ENCODE results near the gene YWHAH.

The YWHAH gene

GRCh38 chr22:31933406-31933805 is 10.9 kb upstream of the YWHAH start:
- no peaks in the 10 kb centered on the region for H3K36me3 Mint-ChIP-seq
- no peaks in the 10 kb centered on the region for H3K9me3 Mint-ChIP-seq
- no peak overlapping the region for H3K27ac Mint-ChIP-seq
- H3K27me3 Mint-ChIP-seq = peaks cover 10% of the 10 kb centered on the region
- DNase-seq (ENCODE audit: low spot score in 2 of 2) (no peak), ATAC-seq (ENCODE audit: low read depth) (no peak)
- H3K4me1 Mint-ChIP-seq = no peaks in the 10 kb centered on the region
- H3K4me3 Mint-ChIP-seq = no peak overlapping the region

- Mint-ChIP-seq H3K27ac (no peak overlapping the region), H3K9me3 (no peaks in the 10 kb centered on the region), H3K27me3 (peaks cover 9% of the 10 kb centered on the region), H3K4me1 (no peaks in the 10 kb centered on the region), H3K36me3 (no peaks in the 10 kb centered on the region), H3K4me3 (no peak overlapping the region)
- no peak for ATAC-seq (ENCODE audit: low read depth)
- no peak for DNase-seq (ENCODE audit: low spot score in 2 of 2)
These were observed 10.4 kb upstream of the YWHAH start for GRCh38 chr22:31933816-31934482.

- no peak overlapping the region for H3K27ac Mint-ChIP-seq
- ATAC-seq (ENCODE audit: low read depth) = no peak
- H3K4me1 Mint-ChIP-seq = no peaks in the 10 kb centered on the region
These were observed 8.2 kb upstream of the YWHAH start for GRCh38 chr22:31935961-31936635.

GRCh38 chr22:31937341-31937740 is 7.0 kb upstream of the YWHAH start:
- Mint-ChIP-seq H3K4me1 (no peaks in the 10 kb centered on the region), H3K27me3 (no peaks in the 10 kb centered on the region), H3K9me3 (no peaks in the 10 kb centered on the region), H3K4me3 (no peak overlapping the region), H3K36me3 (no peaks in the 10 kb centered on the region), H3K27ac (no peak overlapping the region)
- ATAC-seq (ENCODE audit: low read depth) (no peak), DNase-seq (ENCODE audit: low spot score in 2 of 2) (no peak)

More at GRCh38 chr22:31935961-31936635, 8.2 kb upstream of the YWHAH start:
- no peaks in the 10 kb centered on the region for H3K9me3 Mint-ChIP-seq
- H3K36me3 Mint-ChIP-seq = no peaks in the 10 kb centered on the region
- no peak for DNase-seq (ENCODE audit: low spot score in 2 of 2)
- H3K4me3 Mint-ChIP-seq = no peak overlapping the region
- peaks cover 5% of the 10 kb centered on the region for H3K27me3 Mint-ChIP-seq

- Mint-ChIP-seq H3K27me3 (no peaks in the 10 kb centered on the region), H3K36me3 (no peaks in the 10 kb centered on the region), H3K9me3 (no peaks in the 10 kb centered on the region), H3K4me3 (no peak overlapping the region), H3K27ac (no peak overlapping the region), H3K4me1 (no peaks in the 10 kb centered on the region)
- DNase-seq (ENCODE audit: low spot score in 2 of 2) (no peak), ATAC-seq (ENCODE audit: low read depth) (no peak)
These were observed 6.0 kb upstream of the YWHAH start for GRCh38 chr22:31938296-31938695.

- Mint-ChIP-seq H3K4me1 (no peaks in the 10 kb centered on the region), H3K27me3 (no peaks in the 10 kb centered on the region), H3K9me3 (no peaks in the 10 kb centered on the region), H3K36me3 (no peaks in the 10 kb centered on the region), H3K27ac (no peak overlapping the region), H3K4me3 (no peak overlapping the region)
- no peak for DNase-seq (ENCODE audit: low spot score in 2 of 2)
- no peak for ATAC-seq (ENCODE audit: low read depth)
These were observed 3.8 kb upstream of the YWHAH start for GRCh38 chr22:31940506-31940905.

- Mint-ChIP-seq H3K9me3 (no peaks in the 10 kb centered on the region), H3K36me3 (no peaks in the 10 kb centered on the region), H3K4me3 (no peak overlapping the region), H3K4me1 (peaks cover 1% of the 10 kb centered on the region), H3K27me3 (no peaks in the 10 kb centered on the region), H3K27ac (no peak overlapping the region)
- ATAC-seq (ENCODE audit: low read depth) (no peak), DNase-seq (ENCODE audit: low spot score in 2 of 2) (no peak)
These were observed 2.2 kb upstream of the YWHAH start for GRCh38 chr22:31942091-31942490.

- DNase-seq (ENCODE audit: low spot score in 2 of 2) (peak in 1 of 2 donors; percentile 20), ATAC-seq (ENCODE audit: low read depth) (no peak)
- Mint-ChIP-seq H3K27ac (no peak overlapping the region), H3K4me3 (peak overlapping the region; percentile 72), H3K27me3 (no peaks in the 10 kb centered on the region), H3K9me3 (no peaks in the 10 kb centered on the region), H3K4me1 (peaks cover 5% of the 10 kb centered on the region), H3K36me3 (peaks cover 2% of the 10 kb centered on the region)
These were observed 943 bp upstream of the YWHAH start for GRCh38 chr22:31943206-31943977.

GRCh38 chr22:31944700-31945442 is 536 bp downstream of the YWHAH start:
- Mint-ChIP-seq H3K9me3 (no peaks in the 10 kb centered on the region), H3K36me3 (peaks cover 2% of the 10 kb centered on the region), H3K27me3 (no peaks in the 10 kb centered on the region), H3K27ac (no peak overlapping the region), H3K4me3 (no peak overlapping the region), H3K4me1 (peaks cover 5% of the 10 kb centered on the region)
- no peak for DNase-seq (ENCODE audit: low spot score in 2 of 2)
- peak; percentile 33 for ATAC-seq (ENCODE audit: low read depth)

GRCh38 chr22:31945443-31945855 is 1.1 kb downstream of the YWHAH start:
- Mint-ChIP-seq H3K4me3 (no peak overlapping the region), H3K9me3 (no peaks in the 10 kb centered on the region), H3K27me3 (no peaks in the 10 kb centered on the region), H3K4me1 (peaks cover 5% of the 10 kb centered on the region), H3K36me3 (peaks cover 2% of the 10 kb centered on the region), H3K27ac (no peak overlapping the region)
- no peak for ATAC-seq (ENCODE audit: low read depth)
- DNase-seq (ENCODE audit: low spot score in 2 of 2) = no peak

GRCh38 chr22:31945971-31946680 is 1.8 kb downstream of the YWHAH start:
- no peaks in the 10 kb centered on the region for H3K9me3 Mint-ChIP-seq
- no peaks in the 10 kb centered on the region for H3K27me3 Mint-ChIP-seq
- ATAC-seq (ENCODE audit: low read depth) = no peak
- H3K4me1 Mint-ChIP-seq = peaks cover 5% of the 10 kb centered on the region
- H3K27ac Mint-ChIP-seq = no peak overlapping the region
- no peak overlapping the region for H3K4me3 Mint-ChIP-seq
- no peak for DNase-seq (ENCODE audit: low spot score in 2 of 2)
- peaks cover 2% of the 10 kb centered on the region for H3K36me3 Mint-ChIP-seq

GRCh38 chr22:31947296-31947695 is 3.0 kb downstream of the YWHAH start:
- peaks cover 12% of the 10 kb centered on the region for H3K4me1 Mint-ChIP-seq
- H3K36me3 Mint-ChIP-seq = peaks cover 2% of the 10 kb centered on the region
- H3K27me3 Mint-ChIP-seq = no peaks in the 10 kb centered on the region
- H3K4me3 Mint-ChIP-seq = no peak overlapping the region
- H3K27ac Mint-ChIP-seq = peak overlapping the region; percentile 31
- ATAC-seq (ENCODE audit: low read depth) = peak; percentile 30
- DNase-seq (ENCODE audit: low spot score in 2 of 2) = peak in 1 of 2 donors; percentile 45
- no peaks in the 10 kb centered on the region for H3K9me3 Mint-ChIP-seq

- Mint-ChIP-seq H3K9me3 (no peaks in the 10 kb centered on the region), H3K36me3 (peaks cover 2% of the 10 kb centered on the region), H3K27me3 (no peaks in the 10 kb centered on the region), H3K4me1 (peaks cover 12% of the 10 kb centered on the region), H3K4me3 (no peak overlapping the region), H3K27ac (peak overlapping the region; percentile 38)
- ATAC-seq (ENCODE audit: low read depth) (no peak), DNase-seq (ENCODE audit: low spot score in 2 of 2) (no peak)
These were observed 3.7 kb downstream of the YWHAH start for GRCh38 chr22:31948002-31948401.
